Measurements from ENCODE around the gene MPPED2. TPM values are rescaled to one million over a fixed set of nuclear protein-coding genes. Genes with fewer than 3 reads are reported as not detected.

Gene MPPED2
- total RNA-seq, 6 experiments from 2014 or later: not detected

- Mint-ChIP-seq H3K9me3 (peaks cover 37% of the 10 kb centered on the region), H3K4me1 (ENCODE audit: low read depth) (no peaks in the 10 kb centered on the region)
Measured at GRCh38 chr11:30489076-30489475, 97.1 kb downstream of the MPPED2 start.

DNA sequence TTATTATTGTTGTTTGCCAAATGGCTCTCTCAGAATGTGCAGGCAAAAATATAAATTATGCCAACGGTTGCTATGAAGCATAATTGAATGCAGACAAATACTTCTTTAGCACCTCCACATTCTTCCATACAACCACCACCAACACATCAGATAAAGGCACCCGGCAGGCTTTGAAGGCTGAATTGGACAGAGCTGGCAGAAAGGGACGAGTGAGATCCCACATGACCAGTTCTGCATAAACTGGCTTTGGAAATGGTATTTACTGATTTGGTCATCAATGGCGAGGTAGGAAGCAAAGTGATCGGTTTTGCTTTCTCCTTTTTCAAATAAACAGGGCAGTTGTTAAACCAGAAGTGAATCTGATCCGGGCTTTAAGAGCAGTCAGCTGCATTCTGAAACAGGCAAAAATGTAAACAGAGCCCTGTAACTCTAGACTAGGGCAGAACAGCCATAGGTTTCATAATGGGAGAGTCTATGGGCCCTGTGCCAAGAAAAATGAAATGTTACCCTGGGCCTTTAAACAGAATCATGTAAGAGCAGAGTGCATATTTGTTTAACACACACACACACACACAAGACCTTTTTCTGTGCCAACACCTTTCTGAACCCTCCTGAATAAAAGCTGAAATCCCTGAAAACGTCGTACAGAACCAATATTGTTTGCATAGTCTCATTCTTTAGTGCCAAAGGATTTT is 97.7 kb downstream of the MPPED2 start:
- DNase-seq: no peak
- Mint-ChIP-seq H3K27me3 (ENCODE audit: insufficient read depth) (no peaks in the 10 kb centered on the region), H3K4me3 (no peak overlapping the region), H3K27ac (no peak overlapping the region), H3K9me3 (peaks cover 31% of the 10 kb centered on the region), H3K4me1 (ENCODE audit: low read depth) (no peaks in the 10 kb centered on the region), H3K36me3 (ENCODE audit: low read depth) (no peaks in the 10 kb centered on the region)
- TF ChIP-seq, protein P1, sequence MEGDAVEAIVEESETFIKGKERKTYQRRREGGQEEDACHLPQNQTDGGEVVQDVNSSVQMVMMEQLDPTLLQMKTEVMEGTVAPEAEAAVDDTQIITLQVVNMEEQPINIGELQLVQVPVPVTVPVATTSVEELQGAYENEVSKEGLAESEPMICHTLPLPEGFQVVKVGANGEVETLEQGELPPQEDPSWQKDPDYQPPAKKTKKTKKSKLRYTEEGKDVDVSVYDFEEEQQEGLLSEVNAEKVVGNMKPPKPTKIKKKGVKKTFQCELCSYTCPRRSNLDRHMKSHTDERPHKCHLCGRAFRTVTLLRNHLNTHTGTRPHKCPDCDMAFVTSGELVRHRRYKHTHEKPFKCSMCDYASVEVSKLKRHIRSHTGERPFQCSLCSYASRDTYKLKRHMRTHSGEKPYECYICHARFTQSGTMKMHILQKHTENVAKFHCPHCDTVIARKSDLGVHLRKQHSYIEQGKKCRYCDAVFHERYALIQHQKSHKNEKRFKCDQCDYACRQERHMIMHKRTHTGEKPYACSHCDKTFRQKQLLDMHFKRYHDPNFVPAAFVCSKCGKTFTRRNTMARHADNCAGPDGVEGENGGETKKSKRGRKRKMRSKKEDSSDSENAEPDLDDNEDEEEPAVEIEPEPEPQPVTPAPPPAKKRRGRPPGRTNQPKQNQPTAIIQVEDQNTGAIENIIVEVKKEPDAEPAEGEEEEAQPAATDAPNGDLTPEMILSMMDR (IDR thresholded peaks at IDR 0.05): no peak

More at GRCh38 chr11:30489076-30489475, 97.1 kb downstream of the MPPED2 start:
- H3K27me3 Mint-ChIP-seq (ENCODE audit: insufficient read depth): no peaks in the 10 kb centered on the region
- DNase-seq: no peak
- TF ChIP-seq, protein P1 (IDR thresholded peaks at IDR 0.05): no peak
- H3K4me3 Mint-ChIP-seq: no peak overlapping the region
- H3K36me3 Mint-ChIP-seq (ENCODE audit: low read depth): no peaks in the 10 kb centered on the region
- no peak overlapping the region for H3K27ac Mint-ChIP-seq

- TF ChIP-seq, protein P1 (IDR thresholded peaks at IDR 0.05): no peak
- H3K4me3 Mint-ChIP-seq: no peak overlapping the region
- DNase-seq: no peak
- H3K27ac Mint-ChIP-seq: no peak overlapping the region
- no peaks in the 10 kb centered on the region for H3K36me3 Mint-ChIP-seq (ENCODE audit: low read depth)
- peaks cover 28% of the 10 kb centered on the region for H3K9me3 Mint-ChIP-seq
- H3K27me3 Mint-ChIP-seq (ENCODE audit: insufficient read depth): no peaks in the 10 kb centered on the region
- H3K4me1 Mint-ChIP-seq (ENCODE audit: low read depth): no peaks in the 10 kb centered on the region
Measured at GRCh38 chr11:30487200-30487898, 98.8 kb downstream of the MPPED2 start.

DNA sequence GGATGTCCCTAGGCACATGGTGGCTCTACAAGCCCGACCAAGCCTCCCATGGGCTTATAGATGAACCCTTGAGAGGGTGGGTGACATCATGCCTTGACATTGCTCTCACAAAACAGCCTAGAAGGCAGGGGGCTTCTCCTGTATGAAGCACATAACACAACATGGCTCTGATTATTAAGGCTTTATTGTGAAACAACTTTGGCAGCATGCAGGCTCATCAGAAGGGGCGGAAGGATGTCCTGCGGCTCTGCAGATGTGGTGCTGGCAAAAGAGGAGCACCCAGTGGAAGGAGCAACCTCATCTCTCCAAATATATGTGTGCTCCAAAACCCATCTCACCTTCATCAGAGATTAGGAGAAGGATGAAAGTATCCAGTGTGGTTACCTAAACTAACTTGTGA is 100.4 kb downstream of the MPPED2 start:
- Mint-ChIP-seq H3K4me1 (ENCODE audit: low read depth) (no peaks in the 10 kb centered on the region), H3K27me3 (ENCODE audit: insufficient read depth) (no peaks in the 10 kb centered on the region), H3K4me3 (no peak overlapping the region), H3K9me3 (peaks cover 37% of the 10 kb centered on the region), H3K36me3 (ENCODE audit: low read depth) (no peaks in the 10 kb centered on the region), H3K27ac (no peak overlapping the region)
- TF ChIP-seq, protein P1 (IDR thresholded peaks at IDR 0.05): no peak
- no peak for DNase-seq

GRCh38 chr11:30485222-30485621 is 100.9 kb downstream of the MPPED2 start:
- TF ChIP-seq, protein P1 (IDR thresholded peaks at IDR 0.05): no peak
- DNase-seq: no peak
- Mint-ChIP-seq H3K4me3 (no peak overlapping the region), H3K36me3 (ENCODE audit: low read depth) (no peaks in the 10 kb centered on the region), H3K27me3 (ENCODE audit: insufficient read depth) (no peaks in the 10 kb centered on the region), H3K9me3 (peaks cover 31% of the 10 kb centered on the region), H3K27ac (no peak overlapping the region), H3K4me1 (ENCODE audit: low read depth) (no peaks in the 10 kb centered on the region)
